HG03025 (cell line): ENCODE measurements around the gene EWSR1.

ENCODE experiments used
- ATAC-seq: cut with Tn5 transposase; IDR thresholded peaks from one replicate; pipeline ENCODE4 v1.9.1; 2021; ENCODE audit warnings: mild to moderate bottlenecking, moderate library complexity; ENCODE audit not compliant: unreplicated experiment, low FRiP score

EWSR1 gene

GRCh38 chr22:29300807-29301601, 32.9 kb downstream of the EWSR1 start:
- ATAC-seq, result no peak

GRCh38 chr22:29301716-29302401, 33.8 kb downstream of the EWSR1 start:
- ATAC-seq, result no peak

GRCh38 chr22:29302402-29302680, 34.3 kb downstream of the EWSR1 start:
- no peak for ATAC-seq

- ATAC-seq, result no peak
These were observed 34.8 kb downstream of the EWSR1 start for GRCh38 chr22:29302681-29303465.

DNA sequence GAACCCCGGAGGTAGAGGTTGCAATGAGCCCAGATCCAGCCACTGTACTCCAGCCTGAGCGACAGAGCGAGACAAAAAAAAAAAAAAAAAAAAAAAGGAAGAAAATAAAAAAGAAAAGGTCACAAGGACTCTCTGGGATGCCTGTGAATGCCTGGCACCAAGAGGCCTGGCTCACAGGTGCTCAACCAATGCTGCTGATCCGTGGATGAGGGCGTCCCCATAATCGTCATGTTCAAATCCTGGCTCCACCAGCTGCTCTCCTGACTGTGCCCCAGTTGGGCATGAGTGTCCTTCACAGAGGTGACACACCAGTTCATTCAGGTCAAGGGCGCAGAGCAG, 37.7 kb downstream of the EWSR1 start:
- ATAC-seq, result no peak

DNA sequence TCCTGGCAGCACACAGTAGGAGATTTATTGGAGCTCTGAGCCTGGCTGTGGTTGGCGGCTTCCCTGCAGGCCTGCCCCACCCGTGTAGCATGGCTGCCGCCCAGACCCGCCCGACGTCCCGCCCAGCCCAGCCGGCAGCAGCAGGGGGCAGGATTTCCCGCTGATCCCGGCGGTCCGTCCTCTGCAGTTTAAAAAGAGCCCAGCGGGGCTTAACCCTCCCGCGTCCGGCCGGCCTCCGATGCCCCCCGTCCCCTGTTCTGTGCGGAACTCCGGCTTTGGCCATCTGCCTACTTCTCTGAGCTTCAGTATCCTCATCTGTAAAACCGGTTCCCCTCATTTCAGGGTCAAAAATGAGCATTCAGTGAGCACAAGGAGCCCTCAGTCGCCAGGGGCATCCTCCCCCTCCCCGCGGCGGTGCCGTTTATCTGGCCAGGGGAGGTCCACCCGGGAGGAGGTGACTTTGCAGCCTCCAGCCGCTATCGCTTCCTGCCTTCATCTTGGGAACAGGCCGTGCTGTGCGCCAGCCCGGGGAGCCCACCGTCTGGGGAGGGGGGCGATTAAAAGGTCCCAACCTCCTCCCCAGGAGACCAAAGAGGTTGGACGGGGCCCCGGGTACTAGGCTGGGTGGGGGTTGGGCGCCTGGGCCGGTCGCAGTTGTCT, 38.2 kb downstream of the EWSR1 start, which contains the start of gene GAS2L1:
GAS2L1 (plus strand) TSS at position 476 of the 660 bp plus-strand sequence. CDS start 1,456 bp downstream, outside the sequence.
- ATAC-seq, result no peak

GRCh38 chr22:29306835-29307595, 38.9 kb downstream of the EWSR1 start:
- ATAC-seq, result no peak

GRCh38 chr22:29307596-29308147, 39.6 kb downstream of the EWSR1 start:
- no peak for ATAC-seq

GRCh38 chr22:29308148-29308790, 40.2 kb downstream of the EWSR1 start:
- no peak for ATAC-seq

DNA sequence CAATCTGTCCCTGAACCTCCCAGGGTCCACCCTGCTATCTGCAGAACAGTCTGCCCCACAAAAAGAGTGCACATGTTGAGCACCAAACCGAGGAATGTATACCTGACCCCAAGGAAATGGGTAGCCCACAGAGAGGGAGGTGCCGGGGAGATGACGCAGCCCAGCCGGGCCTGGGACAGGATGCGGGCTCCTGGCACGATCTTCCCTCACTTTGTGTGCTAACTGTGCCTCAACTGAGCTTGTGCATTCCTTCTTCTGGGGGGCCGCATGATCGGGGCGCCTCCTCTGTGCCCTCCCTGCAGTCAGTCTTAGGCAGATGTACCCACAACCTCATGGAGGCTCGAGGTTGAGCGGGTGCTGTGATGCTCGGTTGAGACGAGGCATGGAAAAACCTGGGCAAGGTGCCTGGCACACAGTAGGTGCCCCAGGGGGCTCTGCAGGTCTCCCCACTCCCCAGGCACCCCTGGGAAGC, 40.8 kb downstream of the EWSR1 start:
- no peak for ATAC-seq

- no peak for ATAC-seq
These were observed 41.4 kb downstream of the EWSR1 start for GRCh38 chr22:29309332-29310064.

GRCh38 chr22:29310065-29310862, 42.2 kb downstream of the EWSR1 start:
- ATAC-seq, result no peak

GRCh38 chr22:29310863-29311339, 42.8 kb downstream of the EWSR1 start:
- no peak for ATAC-seq

GRCh38 chr22:29311464-29312217, 43.6 kb downstream of the EWSR1 start:
- no peak for ATAC-seq

- ATAC-seq, result no peak
These were observed 44.4 kb downstream of the EWSR1 start for GRCh38 chr22:29312218-29313125.

DNA sequence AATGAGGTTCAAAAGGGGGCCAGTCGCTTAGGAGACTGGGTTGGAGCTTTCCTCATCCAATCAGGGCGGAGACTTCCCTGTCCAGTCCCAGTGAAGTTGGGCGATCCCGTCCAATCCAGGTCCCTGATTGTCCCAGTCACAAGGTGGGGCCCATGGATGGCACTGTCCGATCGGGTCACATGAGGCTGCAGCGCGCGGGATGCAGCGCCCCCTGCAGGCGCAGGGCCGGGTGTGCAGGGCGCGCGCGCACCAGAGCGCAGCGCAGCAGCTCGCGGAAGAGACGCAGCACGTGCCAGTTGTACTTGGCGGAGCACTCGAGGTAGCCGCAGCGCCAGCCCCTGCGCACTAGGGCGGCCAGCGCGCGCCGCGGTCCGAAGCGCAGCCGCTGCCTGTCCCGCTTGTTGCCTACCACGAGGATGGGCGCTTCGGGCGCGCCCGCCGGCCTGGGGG, 45.1 kb downstream of the EWSR1 start:
- no peak for ATAC-seq
